GM18951 (cell line): ENCODE measurements around the gene TBX10.
"Not testable (repeated sequence)": the region's sequence is repeated elsewhere in the genome, so short reads cannot be mapped to it uniquely, and the experiment has no call there.

Experiments
- POLR2A ChIP-seq: IDR thresholded peaks from 4 replicates; pipeline ENCODE4 v1.6.1; 2011; ENCODE audit warnings: mild to moderate bottlenecking; ENCODE audit not compliant: insufficient read length, insufficient read depth; ENCODE audit errors: extremely low read depth
- in situ Hi-C: fragments of 300-500 bp; cut with MboI; formaldehyde crosslinking; loops from one replicate; pipeline ENCODE4 v1.12.0; 2022; ENCODE audit warnings: low sequenced_read_pairs, mixed read lengths, inconsistent platforms; ENCODE audit not compliant: unreplicated experiment

The TBX10 gene

DNA sequence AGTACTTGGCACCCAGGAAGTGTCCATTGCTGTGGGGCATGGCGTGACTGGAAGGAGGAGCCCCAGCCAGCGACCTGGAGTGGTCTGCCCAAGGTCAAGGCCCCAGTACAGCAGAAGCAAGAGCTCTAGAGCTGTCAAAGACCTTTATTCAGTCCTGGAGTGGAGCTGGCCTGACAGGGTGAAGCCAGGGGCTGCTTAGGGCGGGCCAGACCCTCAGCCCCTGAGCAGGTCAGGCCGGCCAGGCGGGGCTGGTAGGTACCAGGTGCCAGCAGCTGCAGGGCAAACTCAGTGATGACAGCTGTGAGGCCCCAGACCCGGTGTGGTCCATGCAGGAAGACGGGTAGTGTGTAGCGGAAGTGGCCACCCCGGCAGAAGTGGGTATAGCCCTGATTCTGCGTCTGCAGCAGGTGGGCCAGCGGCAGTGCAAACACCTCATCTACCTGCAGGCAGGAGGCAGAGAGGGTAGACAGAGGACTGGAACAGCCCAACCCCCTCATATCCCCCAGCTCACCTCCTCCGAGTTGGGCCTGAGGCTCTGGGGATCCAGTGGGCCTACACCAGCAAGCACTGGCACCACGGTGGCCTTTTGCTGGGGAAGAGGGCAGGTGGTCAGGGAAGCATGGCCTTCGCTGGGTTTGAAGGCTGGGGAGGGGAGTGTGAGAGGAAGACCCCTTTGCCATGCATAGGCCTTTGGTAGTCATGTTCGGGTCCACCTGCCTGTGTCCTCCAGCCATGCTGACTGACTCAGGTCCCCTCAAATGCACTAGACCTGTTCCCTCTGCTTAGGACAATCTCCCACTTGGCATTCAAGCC, 11.5 kb downstream of the TBX10 start:
- in situ Hi-C loops, result no loop called here
- TF ChIP-seq POLR2A, result no peak

DNA sequence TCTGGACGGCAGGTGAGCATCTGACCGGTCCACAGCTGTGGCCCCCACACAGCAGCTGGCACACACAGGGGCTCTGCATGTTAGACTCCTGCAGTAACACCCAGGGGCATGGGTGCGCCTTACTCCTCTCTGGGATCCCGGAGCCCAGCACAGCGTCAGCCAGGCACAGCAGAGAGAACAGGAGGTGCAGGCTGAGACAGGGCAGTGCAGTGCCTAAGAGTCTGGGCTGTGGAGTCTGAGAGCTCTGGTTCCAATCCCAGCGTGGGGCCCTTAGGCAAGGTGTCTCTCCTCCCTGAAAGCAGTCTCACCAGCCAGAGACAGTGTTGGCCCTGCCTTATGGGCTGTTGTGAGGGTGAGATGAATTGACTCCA, 12.1 kb downstream of the TBX10 start:
- TF ChIP-seq POLR2A, result no peak

DNA sequence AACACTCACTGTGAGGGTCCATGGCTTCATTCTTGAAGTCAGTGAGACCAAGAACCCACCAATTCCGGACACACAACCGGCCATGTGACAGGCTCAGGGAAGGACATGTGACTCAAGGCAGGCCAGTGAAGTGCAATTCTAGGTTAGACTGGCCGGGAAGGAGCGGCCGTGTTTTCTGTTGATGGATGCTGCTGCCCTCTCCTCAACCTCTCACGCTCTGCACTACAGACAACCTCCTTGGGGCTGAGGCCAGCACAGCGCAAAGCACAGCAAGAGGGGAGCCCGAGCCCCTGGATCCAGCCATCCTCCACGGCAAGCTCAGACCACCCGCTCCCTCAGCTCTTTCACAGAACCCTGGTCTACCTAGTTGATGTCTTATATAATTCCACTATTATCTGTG, 12.6 kb downstream of the TBX10 start:
- in situ Hi-C loops, result no loop called here
- TF ChIP-seq POLR2A, result no peak

More for the DNA sequence above, 12.1 kb downstream of the TBX10 start:
- in situ Hi-C loops, result no loop called here

DNA sequence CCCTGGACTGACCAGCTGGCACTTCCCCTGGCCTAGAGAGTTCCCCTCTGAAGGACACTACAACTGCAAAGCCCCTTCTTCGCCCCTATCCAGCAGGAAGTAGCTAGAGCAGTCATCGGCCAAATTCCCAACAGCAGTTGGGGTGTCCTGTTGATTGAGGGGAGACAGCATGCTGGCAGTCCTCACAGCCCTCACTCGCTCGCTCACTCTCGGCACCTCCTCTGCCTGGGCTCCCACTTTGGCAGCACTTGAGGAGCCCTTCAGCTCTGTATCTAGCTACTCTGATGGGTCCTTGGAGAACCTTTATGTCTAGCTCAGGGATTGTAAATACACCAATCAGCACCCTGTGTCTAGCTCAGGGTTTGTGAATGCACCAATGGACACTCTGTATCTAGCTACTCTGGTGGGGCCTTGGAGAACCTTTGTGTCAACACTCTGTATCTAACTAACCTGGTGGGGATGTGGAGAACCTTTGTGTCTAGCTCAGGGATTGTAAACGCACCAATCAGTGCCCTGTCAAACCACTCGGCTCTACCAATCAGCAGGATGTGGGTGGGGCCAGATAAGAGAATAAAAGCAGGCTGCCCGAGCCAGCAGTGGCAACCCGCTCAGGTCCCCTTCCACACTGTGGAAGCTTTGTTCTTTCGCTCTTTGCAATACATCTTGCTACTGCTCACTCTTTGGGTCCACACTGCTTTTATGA, 13.3 kb downstream of the TBX10 start:
- in situ Hi-C loops, result not testable (repeated sequence)

DNA sequence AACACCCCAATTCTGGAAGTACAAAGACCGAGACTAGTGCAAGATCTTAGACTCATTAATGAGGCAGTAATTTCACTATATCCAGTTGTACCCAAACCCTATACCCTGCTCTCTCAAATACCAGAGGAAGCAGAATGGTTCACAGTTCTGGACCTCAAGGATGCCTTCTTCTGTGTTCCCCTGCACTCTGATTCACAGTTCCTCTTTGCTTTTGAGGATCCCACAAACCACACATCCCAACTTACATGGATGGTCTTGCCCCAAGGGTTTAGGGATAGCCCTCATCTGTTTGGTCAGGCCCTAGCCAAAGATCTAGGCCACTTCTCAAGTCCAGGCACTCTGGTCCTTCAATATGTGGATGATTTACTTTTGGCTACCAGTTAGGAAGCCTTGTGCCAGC, 15.8 kb downstream of the TBX10 start:
- in situ Hi-C loops, result not testable (repeated sequence)

DNA sequence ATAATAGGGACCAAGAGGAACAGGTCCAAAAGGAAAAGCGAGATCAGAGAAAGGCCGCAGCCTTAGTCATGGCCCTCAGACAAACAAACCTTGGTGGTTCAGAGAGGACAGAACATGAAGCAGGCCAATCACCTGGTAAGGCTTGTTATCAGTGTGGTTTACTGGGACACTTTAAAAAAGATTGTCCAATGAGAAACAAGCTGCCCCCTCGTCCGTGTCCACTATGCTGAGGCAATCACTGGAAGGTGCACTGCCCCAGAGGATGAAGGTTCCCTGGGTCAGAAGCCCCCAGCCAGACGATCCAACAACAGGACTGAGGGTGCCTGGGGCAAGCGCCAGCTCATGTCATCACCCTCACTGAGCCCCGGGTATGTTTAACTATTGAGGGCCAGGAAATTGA, 16.7 kb downstream of the TBX10 start:
- in situ Hi-C loops, result not testable (repeated sequence)

DNA sequence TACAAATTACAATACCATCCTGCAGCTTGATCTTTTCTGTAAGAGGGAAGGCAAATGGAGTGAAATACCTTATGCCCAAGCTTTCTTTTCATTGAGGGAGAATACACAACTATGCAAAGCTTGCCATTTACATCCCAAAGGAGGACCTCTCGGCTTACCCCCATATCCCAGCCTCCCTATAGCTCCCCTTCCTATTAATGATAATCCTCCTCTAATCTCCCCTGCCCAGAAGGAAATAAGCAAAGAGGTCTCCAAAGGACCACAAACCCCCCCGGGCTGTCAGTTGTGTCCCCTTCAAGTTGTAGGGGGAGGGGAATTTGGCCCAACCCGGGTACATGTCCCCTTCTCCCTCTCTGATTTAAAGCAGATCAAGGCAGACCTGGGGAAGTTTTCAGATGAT, 17.6 kb downstream of the TBX10 start:
- in situ Hi-C loops, result not testable (repeated sequence)

DNA sequence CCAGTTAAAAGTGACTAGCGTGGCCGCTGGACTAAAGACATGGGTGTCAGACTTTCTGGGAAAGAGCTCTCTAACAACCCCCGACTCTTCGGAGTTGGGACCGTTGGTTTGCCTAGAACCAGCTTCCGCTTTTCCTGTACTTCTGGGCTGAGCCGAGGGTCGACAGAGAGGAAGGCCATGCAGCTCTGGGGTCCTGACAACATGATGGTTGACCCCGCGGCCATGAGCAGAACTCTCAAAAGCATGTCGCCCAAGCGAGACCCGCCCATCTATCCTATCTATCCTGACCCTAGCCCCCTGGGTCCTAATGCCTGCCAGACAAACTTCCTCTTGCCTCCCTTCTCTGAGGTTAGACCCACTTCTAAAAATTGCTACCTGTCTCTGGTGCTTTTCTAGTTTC, 18.9 kb downstream of the TBX10 start:
- in situ Hi-C loops, result not testable (repeated sequence)

DNA sequence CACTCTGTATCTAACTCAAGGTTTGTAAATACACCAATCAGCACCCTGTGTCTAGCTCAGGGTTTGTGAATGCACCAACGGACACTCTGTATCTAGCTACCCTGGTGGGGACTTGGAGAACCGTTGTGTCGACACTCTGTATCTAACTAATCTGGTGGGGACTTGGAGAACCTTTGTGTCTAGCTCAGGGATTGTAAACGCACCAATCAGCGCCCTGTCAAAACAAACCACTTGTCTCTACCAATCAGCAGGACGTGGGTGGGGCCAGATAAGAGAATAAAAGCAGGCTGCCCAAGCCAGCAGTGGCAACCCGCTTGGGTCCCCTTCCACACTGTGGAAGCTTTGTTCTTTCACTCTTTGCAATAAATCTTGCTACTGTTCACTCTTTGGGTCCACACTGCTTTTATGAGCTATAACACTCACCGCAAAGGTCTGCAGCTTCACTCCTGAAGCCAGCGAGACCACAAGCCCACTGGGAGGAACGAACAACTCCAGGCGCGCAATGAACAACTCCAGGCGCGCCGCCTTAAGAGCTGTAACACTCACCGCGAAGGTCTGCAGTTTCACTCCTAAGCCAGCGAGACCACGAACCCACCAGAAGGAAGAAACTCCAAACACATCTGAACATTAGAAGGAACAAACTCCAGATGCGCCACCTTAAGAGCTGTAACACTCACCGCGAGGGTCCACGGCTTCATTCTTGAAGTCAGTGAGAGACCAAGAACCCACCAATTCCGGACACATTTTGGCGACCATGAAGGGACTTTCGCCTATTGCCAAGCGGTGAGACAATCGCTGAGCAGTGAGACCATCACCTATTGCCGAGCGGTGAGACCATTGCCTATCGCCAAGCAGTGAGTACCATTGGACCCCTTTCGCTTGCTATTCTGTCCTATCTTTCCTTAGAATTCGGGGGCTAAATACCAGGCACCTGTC, 19.6 kb downstream of the TBX10 start:
- in situ Hi-C loops, result not testable (repeated sequence)

DNA sequence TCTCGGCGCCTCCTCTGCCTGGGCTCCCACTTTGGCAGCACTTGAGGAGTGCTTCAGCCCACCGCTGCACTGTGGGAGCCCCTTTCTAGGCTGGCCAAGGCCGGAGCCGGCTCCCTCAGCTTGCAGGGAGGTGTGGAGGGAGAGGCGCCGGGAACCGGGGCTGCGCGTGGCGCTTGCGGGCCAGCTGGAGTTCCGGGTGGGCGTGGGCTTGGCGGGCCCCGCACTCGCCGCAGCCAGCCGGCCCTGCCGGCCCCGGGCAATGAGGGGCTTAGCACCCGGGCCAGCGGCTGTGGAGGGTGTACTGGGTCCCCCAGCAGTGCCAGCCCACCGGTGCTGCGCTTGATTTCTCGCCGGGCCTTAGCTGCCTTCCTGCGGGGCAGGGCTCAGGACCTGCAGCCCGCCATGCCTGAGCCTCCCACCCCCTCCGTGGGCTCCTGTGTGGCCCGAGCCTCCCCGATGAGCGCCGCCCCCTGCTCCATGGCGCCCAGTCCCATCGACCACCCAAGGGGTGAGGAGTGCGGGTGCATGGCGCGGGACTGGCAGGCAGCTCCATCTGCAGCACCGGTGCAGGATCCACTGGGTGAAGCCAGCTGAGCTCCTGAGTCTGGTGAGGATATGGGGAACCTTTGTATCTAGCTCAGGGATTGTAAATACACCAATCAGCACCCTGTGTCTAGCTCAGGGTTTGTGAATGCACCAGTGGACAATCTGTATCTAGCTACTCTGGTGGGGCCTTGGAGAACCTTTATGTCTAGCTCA, 20.5 kb downstream of the TBX10 start:
- in situ Hi-C loops, result not testable (repeated sequence)

DNA sequence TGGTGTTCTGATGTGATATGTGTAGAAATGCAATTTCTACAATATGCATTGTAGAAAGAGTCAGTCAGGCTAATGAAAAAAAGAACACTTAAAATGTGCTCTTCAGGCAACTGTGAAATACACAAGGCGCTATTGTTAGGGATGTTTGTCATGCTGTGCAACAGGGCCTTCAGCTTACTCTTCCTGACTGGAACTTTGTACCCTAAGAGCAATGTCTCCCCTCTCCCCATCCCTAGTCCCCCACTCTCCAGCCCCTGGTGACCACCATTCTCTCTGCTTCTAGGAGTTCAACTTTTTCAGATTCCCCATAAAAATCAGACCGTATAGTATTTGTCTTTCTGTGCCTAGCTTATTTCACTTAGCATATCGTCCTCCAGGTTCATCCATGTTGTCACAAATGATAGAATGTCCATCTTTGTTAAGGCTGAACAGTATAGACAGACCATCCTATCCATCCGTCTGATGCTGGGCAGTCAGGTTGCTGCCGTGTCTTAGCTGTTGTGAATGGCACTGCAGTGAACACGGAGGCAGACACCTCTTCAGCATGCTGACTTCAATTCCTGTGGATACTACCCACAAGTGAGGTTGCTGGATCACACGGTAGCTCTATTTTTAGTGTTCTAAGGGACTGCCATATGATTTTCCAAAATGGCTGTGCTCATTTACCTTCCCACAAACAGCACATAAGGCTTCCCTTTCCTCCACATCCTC, 22.2 kb downstream of the TBX10 start:
- in situ Hi-C loops, result no loop called here
- TF ChIP-seq POLR2A, result no peak

DNA sequence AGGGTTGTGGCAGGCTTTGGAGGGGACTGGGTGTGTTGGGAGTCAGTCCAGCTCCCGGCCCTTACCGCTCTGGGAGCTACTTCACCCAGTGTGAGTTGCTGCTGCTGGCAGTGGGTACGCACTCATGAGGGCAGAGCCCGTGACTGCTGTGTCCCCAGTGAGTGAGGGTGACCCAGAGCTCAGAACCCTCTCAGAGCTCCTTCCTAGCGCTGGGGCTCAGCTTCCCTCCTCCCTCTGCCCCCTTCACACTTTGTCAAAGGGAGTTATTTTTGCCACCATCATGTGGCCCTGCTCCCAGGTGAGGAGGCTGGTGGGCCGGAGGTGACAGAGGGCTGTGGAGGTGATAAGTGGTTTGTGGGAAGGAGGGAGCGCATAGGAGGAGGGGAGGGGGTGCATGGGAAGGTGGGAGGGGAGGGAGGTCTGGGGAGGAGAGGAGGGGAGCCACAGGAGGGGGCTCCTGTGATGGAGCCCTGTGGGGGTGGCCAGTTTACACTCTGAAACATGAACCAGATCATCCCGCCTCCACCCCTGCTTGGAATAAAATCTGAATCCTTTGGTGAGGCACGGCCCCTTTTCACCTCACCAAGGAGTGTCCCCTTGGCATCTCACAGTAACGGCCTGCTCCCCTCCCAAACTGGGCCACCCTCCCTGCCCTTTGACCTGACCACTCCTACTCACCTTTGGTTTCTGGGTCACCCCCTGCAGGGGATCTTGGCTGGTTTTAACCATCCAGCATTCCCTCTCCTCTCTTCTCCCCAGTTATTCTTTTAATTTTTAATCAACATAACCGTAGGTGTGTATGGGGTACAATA, 22.9 kb downstream of the TBX10 start:
- in situ Hi-C loops, result no loop called here

More for the DNA sequence above, 22.9 kb downstream of the TBX10 start:
- no peak for TF ChIP-seq POLR2A
